ENCODE measurements around the gene WNK2. TPM values are rescaled to one million over a fixed set of nuclear protein-coding genes. Genes with fewer than 3 reads are reported as not detected.

Gene WNK2
- polyA plus RNA-seq, 1 donor, result 17.2 TPM

DNA sequence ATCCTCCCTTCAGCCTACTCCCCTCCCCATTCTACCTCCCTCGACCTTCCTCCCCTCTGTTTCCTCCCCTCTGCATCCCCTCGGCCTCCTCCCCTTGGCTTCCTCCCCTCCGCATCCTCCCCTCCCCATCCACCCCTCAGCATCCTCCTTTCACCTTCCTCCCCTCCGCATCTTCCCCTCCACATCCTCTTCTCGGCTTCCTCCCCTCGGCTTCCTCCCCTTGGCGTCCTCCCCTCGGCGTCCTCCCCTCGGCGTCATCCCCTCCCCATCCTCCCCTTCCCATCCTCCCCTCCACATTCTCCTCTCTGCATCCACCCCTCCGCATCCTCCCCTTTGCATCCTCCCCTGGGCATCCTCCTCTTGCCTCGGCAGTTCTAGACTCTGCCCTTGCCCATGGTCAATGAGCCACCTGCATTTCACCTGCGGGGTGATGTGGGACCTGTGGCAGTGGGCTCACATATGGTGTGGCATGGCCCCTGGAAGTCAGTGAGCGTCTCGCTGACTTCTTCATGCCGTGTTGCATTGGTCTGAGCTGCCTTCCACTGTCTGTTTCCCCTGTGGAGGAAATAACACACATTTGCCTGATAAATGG lies 113.0 kb downstream of the WNK2 start:
- DNase-seq, result no peak

DNA sequence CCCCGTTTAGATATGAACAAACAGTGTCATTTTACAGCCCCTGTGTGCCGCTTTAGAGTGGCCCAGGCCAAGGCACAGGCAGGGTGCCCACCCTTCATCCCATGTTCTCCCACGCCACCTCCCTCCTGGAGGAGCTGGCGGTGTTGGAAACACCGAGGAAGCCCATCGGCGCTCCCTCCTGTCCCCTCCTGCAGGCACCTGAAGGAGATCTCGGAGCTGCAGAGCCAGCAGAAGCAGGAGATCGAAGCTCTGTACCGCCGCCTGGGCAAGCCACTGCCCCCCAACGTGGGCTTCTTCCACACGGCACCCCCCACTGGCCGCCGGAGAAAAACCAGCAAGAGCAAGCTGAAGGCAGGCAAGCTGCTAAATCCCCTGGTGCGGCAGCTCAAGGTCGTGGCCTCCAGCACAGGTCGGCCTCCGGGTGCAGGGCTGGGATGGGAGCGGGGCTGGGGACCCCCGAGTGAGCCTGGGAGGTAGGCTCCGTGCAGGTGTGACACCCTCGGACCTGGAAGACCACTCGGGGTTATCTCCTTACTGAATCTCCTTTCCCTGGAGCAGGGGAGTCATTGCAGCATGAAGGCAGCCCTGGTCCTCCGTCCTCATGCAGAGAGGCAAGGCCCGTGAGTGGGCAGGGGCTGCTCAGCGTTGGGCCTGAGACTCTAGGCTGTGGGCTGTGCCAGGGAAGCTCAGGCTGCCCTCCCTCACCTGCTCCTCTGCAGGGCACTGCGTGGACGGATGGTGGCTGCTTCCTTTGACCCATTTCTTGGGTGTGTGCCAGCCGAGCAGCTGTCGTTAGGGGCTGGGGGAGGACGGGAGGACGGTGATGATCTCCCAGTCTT lies 113.9 kb downstream of the WNK2 start:
- DNase-seq, result no peak

- DNase-seq, result no peak
Observed at GRCh38 chr9:93298498-93299417, 114.8 kb downstream of the WNK2 start.

- no peak for DNase-seq
Observed at GRCh38 chr9:93299418-93300174, 115.7 kb downstream of the WNK2 start.

DNA sequence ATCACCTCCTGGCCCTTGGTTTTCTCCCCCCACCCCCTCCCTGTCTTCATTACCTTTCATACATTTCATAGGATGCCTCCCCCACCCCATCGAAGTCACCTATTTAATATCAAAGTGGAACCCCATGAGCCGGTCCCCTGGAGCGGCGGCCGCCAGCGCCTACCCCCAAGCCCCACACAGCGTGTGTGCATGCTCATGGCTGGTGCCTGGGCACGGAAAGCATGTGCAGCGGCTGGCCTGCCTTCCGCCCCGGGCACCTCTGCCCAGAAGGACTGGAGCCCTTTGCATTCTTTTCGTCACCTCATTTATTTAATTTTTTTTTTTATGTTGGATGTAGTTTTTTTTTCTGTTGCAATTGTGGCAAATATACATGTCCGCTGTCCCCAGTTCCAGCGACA lies 116.2 kb downstream of the WNK2 start:
- DNase-seq, result no peak

GRCh38 chr9:93300585-93301081 lies 116.7 kb downstream of the WNK2 start:
- no peak for DNase-seq

- no peak for DNase-seq
Observed at GRCh38 chr9:93301291-93301811, 117.4 kb downstream of the WNK2 start.

DNA sequence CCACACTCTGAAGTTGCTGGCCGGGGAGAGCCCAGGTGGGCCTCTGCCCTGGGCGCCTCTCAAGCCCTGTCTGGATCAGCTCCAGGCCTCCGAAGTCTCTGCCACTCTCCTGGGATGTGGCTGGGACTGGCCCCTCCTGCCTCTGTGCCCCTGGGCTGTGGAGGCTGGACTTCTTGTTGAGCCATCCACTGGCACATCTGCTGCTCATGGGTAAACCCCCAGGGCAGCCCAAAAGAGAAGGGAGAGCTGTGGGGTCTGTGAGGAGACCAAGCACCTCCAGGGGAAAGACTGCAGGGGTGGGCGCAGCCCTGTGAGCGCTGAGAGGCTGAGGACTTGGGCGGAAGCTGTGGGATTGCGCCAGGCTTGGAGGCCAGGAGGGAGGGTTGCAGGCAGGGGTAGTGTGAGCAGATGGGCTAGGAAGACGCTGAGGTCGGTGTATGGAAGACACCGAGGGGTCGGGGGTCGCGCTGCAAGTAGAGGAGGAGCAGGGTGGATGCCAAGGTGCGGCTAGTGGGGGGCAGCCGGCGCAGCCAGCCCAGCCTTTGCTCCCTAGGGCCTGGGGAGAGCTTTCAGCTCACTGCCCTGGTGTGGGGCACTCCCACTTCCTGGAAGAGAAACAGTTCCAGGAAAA lies 118.1 kb downstream of the WNK2 start:
- no peak for DNase-seq

- DNase-seq, result no peak
Observed at GRCh38 chr9:93302586-93303257, 118.8 kb downstream of the WNK2 start.

- DNase-seq, result no peak
Observed at GRCh38 chr9:93303258-93303771, 119.4 kb downstream of the WNK2 start.

- no peak for DNase-seq
Observed at GRCh38 chr9:93303806-93304573, 120.1 kb downstream of the WNK2 start.

- DNase-seq, result peak; percentile 65
Observed at GRCh38 chr9:93304574-93305496, 120.9 kb downstream of the WNK2 start.

GRCh38 chr9:93305497-93306020 lies 121.6 kb downstream of the WNK2 start:
- DNase-seq, result no peak

DNA sequence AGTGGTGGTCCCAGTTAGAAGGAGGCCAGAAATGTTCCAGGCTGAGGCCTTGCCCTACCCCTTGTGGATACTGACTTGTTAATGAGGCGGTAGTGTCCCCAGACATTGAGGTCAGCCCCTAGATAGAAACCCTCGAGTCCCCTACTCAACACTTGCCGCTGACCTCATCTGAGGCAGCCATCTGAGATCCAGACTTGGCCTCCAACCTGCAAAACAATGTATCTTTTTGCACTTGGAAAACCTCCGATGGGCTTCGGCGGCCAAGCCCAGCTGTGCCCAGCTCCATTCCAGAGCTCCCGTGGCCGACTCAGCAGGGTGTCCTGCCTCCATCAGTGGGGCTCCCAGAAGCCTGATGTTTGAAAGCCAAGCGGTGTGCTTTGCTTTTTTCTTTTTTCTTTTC lies 122.1 kb downstream of the WNK2 start:
- DNase-seq, result no peak

GRCh38 chr9:93306579-93307091 lies 122.7 kb downstream of the WNK2 start:
- no peak for DNase-seq

GRCh38 chr9:93307468-93308157 lies 123.7 kb downstream of the WNK2 start:
- no peak for DNase-seq

DNA sequence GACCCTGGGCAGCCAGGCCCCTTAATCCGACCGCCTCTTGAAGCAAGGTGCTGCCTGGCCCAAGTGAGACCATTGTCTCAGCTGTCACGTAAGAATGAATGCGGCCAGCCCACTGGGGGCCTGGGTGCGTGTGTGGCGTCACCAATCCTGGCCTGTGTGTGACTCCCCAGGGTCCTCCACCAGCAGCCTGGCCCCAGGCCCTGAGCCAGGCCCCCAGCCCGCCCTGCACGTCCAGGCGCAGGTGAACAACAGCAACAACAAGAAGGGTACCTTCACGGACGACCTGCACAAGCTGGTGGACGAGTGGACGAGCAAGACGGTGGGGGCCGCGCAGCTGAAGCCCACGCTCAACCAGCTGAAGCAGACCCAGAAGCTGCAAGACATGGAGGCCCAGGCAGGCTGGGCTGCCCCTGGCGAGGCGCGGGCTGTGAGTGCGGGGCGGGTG lies 124.2 kb downstream of the WNK2 start:
- DNase-seq, result no peak

Data from hindlimb muscle (tissue), 1 donor.